HepG2 (cell line): Measurements from ENCODE around the gene MYOF. TPM values are rescaled to one million over a fixed set of nuclear protein-coding genes. Genes with fewer than 3 reads are reported as not detected.

ENCODE experiments used
- ATAC-seq: fragments of 200-7000 bp; cut with Tn5 transposase; 3 replicates; pipeline ENCODE4 v1.9.1; 2020; ENCODE audit warnings: mild to moderate bottlenecking, moderate library complexity
- BruUV-seq: library from RNA; stranded (reverse); fragments of 400-500 nt; replicated peaks from 2 replicates; lab custom pipeline; 2021; lab: Mats Ljungman, UMichigan
- CTCF ChIA-PET: fragments of 300-600 bp; formaldehyde crosslinking; extraction: SDS; loops from one replicate; lab custom pipeline; 2021; ENCODE audit warnings: low total read pairs, inconsistent platforms, low intra/inter-chr PET ratio; lab: Yijun Ruan, JAX
- POLR2A ChIA-PET: fragments of 350-600 bp; sonication (Branson Sonifier 250); formaldehyde crosslinking; loops from one replicate; lab custom pipeline; 2020; ENCODE audit warnings: antibody characterized with exemption, inconsistent platforms; lab: Yijun Ruan, JAX
- DNase-seq: peaks from one replicate; pipeline ENCODE4 v3.0.0-alpha.2; 2015; ENCODE audit warnings: low spot score
- FAIRE-seq: peaks from 3 replicates; lab custom pipeline; 2011; peaks lifted over from hg19 to GRCh38; lab: Jason Lieb, UNC
- H2AFZ ChIP-seq: one replicate; pipeline ENCODE4 v1.6.1; 2011; ENCODE audit warnings: low read length, inconsistent platforms
- H3K27ac ChIP-seq: fragments of 300-600 bp; 3 replicates; pipeline ENCODE4 v1.8.0; 2011; ENCODE audit warnings: mixed run types, mild to moderate bottlenecking, mixed read lengths, low read length, inconsistent platforms; ENCODE audit not compliant: insufficient read depth; ENCODE audit errors: extremely low read length
- H3K27me3 ChIP-seq, 2 experiments: fragments of 200-600 bp in 1 of 2; 2 replicates in 1 of 2; 3 replicates in 1 of 2; pipeline versions ENCODE4 v1.6.0 to v1.8.0; 2011; ENCODE audit warnings: low read length in 2 of 2, mild to moderate bottlenecking in 2 of 2, moderate library complexity in 2 of 2, inconsistent platforms in 1 of 2; ENCODE audit not compliant: insufficient read depth in 2 of 2, control insufficient read depth in 1 of 2
- H3K36me3 ChIP-seq, 2 experiments: fragments of 200-600 bp in 1 of 2; replicated peaks in 1 of 2; 2 replicates in 1 of 2; 3 replicates in 1 of 2; pipeline versions ENCODE4 v1.5.1 to v1.8.0; 2011; ENCODE audit warnings: low read length in 2 of 2, inconsistent platforms in 1 of 2; ENCODE audit not compliant: insufficient read depth in 2 of 2, control insufficient read depth in 1 of 2
- H3K4me1 ChIP-seq: 2 replicates; pipeline ENCODE4 v1.5.1; 2012; ENCODE audit warnings: low read length, inconsistent platforms; ENCODE audit not compliant: insufficient read depth
- H3K4me2 ChIP-seq: 2 replicates; pipeline ENCODE4 v1.6.0; 2011; ENCODE audit warnings: low read depth, low read length, inconsistent platforms
- H3K4me3 ChIP-seq, 3 experiments: fragments of 200-600 bp in 1 of 3; sonication (generic), shearing (Covaris generic) in 1 of 3; replicated peaks in 1 of 3; 2 replicates each; pipeline ENCODE4 v1.5.1; 2011 to 2016; ENCODE audit warnings: low read length in 3 of 3, inconsistent platforms in 2 of 3, low read depth in 2 of 3, mild to moderate bottlenecking in 2 of 3, control low read depth in 1 of 3, mixed read lengths in 1 of 3; ENCODE audit not compliant: insufficient read depth in 1 of 3
- H3K79me2 ChIP-seq: one replicate; pipeline ENCODE4 v1.6.1; 2011; ENCODE audit warnings: low read length, inconsistent platforms; ENCODE audit not compliant: insufficient read depth
- H3K9ac ChIP-seq: 2 replicates; pipeline ENCODE4 v1.6.0; 2011; ENCODE audit warnings: mild to moderate bottlenecking, low read depth, low read length, inconsistent platforms; ENCODE audit not compliant: insufficient read depth
- H3K9me3 ChIP-seq: 2 replicates; pipeline ENCODE4 v1.5.1; 2012; ENCODE audit warnings: mild to moderate bottlenecking, low read length
- H4K20me1 ChIP-seq: 2 replicates; pipeline ENCODE4 v1.6.0; 2011; ENCODE audit warnings: inconsistent platforms, mild to moderate bottlenecking, low read length, moderate library complexity; ENCODE audit not compliant: insufficient read depth
- FOXA3 ChIP-seq: IDR thresholded peaks from 2 replicates; pipeline ENCODE4 v1.6.1; 2016; ENCODE audit warnings: missing genetic modification reagents, missing compliant biosample characterization
- ZNF235 ChIP-seq: sonication (generic); formaldehyde crosslinking; IDR thresholded peaks from 2 replicates; pipeline ENCODE4 v1.8.1; 2023; ENCODE audit warnings: mild to moderate bottlenecking, missing genetic modification reagents, borderline replicate concordance
- ZSCAN30 ChIP-seq: sonication (generic); formaldehyde crosslinking; IDR thresholded peaks from 2 replicates; pipeline ENCODE4 v1.5.0; 2020; ENCODE audit warnings: mild to moderate bottlenecking, missing genetic modification reagents
- WGBS: methylation state at CpG from one replicate; pipeline ENCODE4 v1.1.6; 2017; ENCODE audit warnings: low lambda C conversion rate; 5-methylcytosine and 5-hydroxymethylcytosine counted together
- in situ Hi-C: cut with HindIII; loops from 2 replicates; pipeline ENCODE4 v1.10.0; 2017; ENCODE audit warnings: low pct_unique_long_range_greater_than_20kb; ENCODE audit not compliant: extremely low pct_ligation_motif_present
- intact Hi-C: fragments of 100-400 bp; cut with micrococcal nuclease; formaldehyde crosslinking; loops from one replicate; pipeline ENCODE4 v1.10.0; 2022; ENCODE audit not compliant: unreplicated experiment
- polyA plus RNA-seq, 8 experiments: library from polyadenylated mRNA; depleted of rRNA in 3 of 8; stranded (reverse) in 7 of 8; unstranded in 1 of 8; fragments of >200 nt; fragmentation: Illumina TruSeq in 4 of 8; extraction: Trizol in 4 of 8; gene quantifications; 2 replicates each; pipeline versions ENCODE4 v1.2.1 to v1.2.3, GENCODE V29; 2011 to 2016; ENCODE audit warnings: low read depth in 4 of 8, missing spikeins in 1 of 8, mixed read lengths in 1 of 8; ENCODE audit not compliant: insufficient read depth in 1 of 8
- total RNA-seq, 5 experiments: library from RNA; depleted of rRNA; stranded (reverse); fragments of >200 nt; fragmentation: Illumina TruSeq; extraction: Trizol; gene quantifications; 2 replicates each; pipeline ENCODE4 v1.2.3, GENCODE V29; 2016; ENCODE audit warnings: low read depth in 1 of 5
- TF ChIP-seq, protein P1 (sequence below): sonication (generic); formaldehyde crosslinking; IDR thresholded peaks from 2 replicates; pipeline ENCODE4 v1.4.0; 2020; ENCODE audit warnings: missing genetic modification reagents, borderline replicate concordance

The MYOF gene
- total and polyA plus RNA-seq, 2 of the 13 experiments (the other 11 are each of a cell fraction or from before 2014, with no cell fraction given): 0.18 to 0.42 TPM

DNA sequence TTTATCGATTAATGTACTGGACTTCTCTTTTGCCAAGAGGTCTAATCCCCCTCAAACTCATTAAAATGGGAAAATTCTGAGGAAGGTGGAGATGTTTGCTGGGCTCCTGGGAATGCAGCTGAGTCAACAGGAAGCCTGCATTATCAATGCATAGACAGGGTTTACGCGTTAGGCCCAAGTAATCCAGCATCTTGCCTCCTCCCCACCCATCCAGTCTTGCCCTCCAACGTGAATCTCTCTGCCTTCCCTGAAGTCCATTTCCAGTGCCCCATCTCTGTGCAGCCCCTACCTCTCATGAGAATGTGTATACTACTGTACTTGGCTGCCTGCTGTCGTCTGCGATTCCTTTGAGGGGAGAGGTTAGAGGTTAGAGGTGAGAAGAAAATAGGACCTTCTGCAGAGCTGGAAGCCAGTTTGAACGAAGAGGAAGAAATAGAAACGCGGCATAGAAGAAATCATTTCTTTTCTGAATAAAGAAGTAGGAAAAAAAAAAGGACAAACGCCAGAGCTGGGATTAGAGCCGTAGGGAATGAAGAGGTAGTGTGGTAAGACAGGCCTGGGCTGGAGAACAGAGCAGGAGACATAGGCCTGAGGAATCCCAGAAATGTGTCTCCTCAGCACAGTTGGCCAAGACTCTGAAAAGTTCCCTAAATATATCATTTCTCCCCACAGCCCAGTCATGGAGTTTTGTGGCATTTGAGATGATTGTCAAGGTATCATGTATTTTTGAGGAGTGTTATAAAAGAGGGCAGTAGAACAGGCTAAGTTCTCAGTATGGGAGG is 75.6 kb downstream of the MYOF start (continued):
- TF ChIP-seq, protein P1, sequence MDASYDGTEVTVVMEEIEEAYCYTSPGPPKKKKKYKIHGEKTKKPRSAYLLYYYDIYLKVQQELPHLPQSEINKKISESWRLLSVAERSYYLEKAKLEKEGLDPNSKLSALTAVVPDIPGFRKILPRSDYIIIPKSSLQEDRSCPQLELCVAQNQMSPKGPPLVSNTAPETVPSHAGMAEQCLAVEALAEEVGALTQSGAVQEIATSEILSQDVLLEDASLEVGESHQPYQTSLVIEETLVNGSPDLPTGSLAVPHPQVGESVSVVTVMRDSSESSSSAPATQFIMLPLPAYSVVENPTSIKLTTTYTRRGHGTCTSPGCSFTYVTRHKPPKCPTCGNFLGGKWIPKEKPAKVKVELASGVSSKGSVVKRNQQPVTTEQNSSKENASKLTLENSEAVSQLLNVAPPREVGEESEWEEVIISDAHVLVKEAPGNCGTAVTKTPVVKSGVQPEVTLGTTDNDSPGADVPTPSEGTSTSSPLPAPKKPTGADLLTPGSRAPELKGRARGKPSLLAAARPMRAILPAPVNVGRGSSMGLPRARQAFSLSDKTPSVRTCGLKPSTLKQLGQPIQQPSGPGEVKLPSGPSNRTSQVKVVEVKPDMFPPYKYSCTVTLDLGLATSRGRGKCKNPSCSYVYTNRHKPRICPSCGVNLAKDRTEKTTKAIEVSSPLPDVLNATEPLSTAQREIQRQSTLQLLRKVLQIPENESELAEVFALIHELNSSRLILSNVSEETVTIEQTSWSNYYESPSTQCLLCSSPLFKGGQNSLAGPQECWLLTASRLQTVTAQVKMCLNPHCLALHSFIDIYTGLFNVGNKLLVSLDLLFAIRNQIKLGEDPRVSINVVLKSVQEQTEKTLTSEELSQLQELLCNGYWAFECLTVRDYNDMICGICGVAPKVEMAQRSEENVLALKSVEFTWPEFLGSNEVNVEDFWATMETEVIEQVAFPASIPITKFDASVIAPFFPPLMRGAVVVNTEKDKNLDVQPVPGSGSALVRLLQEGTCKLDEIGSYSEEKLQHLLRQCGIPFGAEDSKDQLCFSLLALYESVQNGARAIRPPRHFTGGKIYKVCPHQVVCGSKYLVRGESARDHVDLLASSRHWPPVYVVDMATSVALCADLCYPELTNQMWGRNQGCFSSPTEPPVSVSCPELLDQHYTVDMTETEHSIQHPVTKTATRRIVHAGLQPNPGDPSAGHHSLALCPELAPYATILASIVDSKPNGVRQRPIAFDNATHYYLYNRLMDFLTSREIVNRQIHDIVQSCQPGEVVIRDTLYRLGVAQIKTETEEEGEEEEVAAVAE: no peak
- no peak for TF ChIP-seq ZNF235 (CRISPR knock-in tag)

DNA sequence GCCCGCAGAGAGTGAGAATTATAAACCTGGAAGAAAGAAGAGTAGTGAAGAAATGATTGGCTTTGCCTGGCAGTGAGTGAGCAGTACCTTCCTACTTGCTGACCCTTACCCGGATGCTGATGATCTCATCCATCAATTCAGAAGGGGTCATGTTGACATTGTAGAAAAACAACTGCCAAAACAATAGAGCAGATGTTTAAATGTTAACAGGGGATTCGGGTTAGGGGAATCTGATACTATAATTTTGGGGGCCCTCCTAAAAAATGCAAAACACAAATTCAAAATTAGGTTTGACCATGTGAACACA is 78.1 kb downstream of the MYOF start:
- POLR2A ChIA-PET: no interaction called here
- no TSS peak for BruUV-seq

More for the DNA sequence above, 78.1 kb downstream of the MYOF start:
- intact Hi-C loops: no loop called here
- no peaks in the 10 kb centered on the region for H3K36me3 ChIP-seq
- no peak overlapping the region for H3K4me2 ChIP-seq
- H3K9ac ChIP-seq: no peak overlapping the region
- no peak for TF ChIP-seq ZSCAN30
- TF ChIP-seq FOXA3 (CRISPR knock-in tag): 0 out of 2 replicates have a peak, but pooled peaks have one; percentile 7
- H3K27ac ChIP-seq: no peak overlapping the region
- peaks cover 8% of the 10 kb centered on the region for H3K4me1 ChIP-seq
- in situ Hi-C loops: no loop called here
- H3K27me3 ChIP-seq: no peaks in the 10 kb centered on the region; a peak in 1 of 5 replicates
- H3K4me3 ChIP-seq: no peak overlapping the region
- no peaks in the 10 kb centered on the region for H3K9me3 ChIP-seq
- DNase-seq (no peak), FAIRE-seq (no peak), ATAC-seq (no peak)
- H3K79me2 ChIP-seq: no peaks in the 10 kb centered on the region
- no peaks in the 10 kb centered on the region for H4K20me1 ChIP-seq
- 43% methylated on average over 3 of the region's 3 CpGs for WGBS
- H2AFZ ChIP-seq: no peak overlapping the region
- CTCF ChIA-PET: no interaction called here
